HG02973 (cell line): Measurements from ENCODE around the gene IFT88.

Experiments used
- ATAC-seq: cut with Tn5 transposase; IDR thresholded peaks from one replicate; pipeline ENCODE4 v1.9.1; 2021; ENCODE audit warnings: moderate library complexity; ENCODE audit not compliant: unreplicated experiment

Gene IFT88

DNA sequence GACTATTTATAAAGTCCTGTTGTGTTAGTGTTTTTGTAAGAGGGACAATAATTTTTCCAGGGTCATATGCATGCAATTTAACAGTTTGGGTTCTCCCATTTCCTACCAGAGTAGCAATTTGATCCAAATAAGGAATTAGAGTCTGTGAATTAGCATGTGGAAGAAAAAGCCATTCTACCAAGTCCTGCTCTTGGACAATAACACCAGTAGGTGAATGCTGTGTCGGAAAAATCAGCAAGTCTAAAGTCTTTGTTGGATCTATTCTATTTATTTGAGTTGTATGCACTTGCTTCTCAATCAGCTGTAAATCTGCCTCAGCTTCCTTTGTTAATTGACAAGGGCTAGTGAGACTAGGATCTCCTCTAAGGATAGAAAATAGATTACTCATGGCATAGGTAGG, 115.1 kb downstream of the IFT88 start:
- no peak for ATAC-seq

DNA sequence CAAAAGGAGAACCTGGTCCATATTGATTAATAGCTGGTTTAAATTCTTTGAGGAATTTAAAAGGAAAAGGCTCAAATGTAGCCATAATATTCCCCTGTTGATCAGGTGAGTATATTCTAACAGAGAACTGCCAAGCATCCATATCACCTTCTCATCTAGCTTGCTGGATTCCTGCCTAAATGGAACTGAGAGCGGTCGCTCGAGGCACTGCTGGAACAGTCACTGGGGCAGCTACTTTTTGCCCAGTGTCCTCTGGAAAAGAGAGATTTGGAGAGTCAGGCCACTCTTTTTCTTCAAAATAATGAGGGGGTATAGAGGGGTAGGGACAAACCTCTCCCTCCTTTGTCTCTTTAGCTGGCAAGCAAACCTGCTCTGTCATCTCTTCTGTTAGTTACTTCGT, 117.1 kb downstream of the IFT88 start:
- ATAC-seq: no peak

DNA sequence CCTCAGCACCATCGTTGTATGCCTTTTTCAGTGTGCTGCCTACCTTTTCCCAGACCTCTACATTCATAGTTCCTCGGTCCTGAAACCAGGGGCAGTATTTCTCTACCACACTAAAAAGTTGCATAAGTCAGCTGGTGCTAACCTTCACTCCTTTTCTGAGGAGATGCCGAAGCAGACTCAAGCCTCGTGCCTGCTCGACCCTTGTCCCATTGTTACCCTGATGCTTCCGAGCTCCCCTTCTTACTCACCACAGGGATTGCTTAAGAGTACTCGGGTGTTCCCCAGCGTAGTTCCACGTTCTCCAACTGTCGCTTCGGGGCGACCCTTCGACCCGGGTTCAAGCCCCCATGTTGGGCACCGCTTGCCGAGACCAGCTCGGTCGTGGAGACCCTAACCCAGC, 117.6 kb downstream of the IFT88 start:
- no peak for ATAC-seq

DNA sequence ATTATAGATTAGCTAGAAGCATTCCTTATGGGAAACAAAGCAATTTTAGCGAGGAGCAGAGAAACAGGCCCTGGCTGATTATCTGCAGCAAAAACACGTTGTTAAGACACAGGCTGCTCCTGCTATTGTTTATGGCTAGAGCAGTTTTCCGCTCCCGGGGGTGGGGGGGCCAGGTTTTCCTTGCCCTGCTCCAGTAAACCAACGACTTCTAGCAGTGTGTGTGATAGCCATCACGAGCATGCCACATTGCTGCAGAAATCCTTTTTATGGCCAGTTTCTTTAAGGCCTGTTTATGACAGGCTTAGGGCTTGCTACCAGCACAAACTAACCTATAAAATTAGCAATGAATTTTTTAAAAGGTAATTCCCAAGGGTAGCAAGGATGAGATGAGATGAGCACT, 118.1 kb downstream of the IFT88 start:
- ATAC-seq: no peak

DNA sequence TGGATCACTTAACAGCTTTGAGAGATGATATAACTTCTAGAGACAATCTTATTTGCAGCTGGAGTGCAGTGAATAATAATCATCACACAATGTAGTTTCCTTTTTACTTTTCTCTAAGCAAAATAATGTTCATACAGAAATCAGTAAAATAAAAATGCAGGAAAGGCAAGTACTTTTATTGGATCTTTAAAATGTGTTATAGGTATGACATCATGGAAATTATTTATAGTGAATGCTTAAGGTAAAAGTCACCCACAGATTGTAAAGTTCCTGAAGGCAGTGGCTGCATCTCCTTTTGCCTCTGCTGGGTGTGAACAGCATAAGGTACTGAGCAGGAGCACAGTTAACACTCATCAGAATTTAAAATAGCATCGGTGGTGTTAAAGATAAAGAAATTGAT, 119.2 kb downstream of the IFT88 start:
- ATAC-seq: no peak

DNA sequence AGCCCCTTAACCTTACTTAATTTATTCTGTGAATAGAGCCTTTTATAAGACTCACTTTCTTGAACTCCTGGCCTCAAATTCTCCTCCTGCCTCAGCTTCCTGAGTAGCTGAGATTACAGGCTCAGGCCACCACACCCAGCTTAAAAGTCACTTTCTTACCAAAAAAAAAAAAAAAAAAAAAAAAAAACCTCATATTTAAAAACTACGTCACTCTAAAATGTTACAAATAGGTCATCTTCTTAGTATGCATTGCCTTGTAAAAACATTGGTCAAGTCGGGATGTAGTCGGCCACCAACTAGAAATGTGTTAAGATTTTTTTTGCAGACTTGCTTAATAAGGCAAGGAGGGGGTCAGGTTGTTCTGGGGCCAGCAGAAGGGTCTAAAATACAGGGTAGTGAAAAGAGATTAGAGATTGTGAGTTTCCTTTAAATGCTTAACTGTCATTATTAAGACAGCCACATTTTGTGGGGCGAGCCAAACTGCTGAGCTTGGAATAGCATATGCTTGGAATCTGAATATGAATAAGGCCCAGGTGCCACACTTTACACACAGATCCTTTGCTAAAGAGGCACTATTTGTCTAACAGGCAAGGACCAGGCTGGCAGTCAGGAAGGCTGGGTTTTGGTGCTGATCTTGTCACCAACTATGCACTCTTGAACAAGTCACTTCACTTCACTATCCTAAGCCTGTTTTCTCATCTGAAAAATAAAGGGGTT, 120.1 kb downstream of the IFT88 start:
- ATAC-seq: no peak

DNA sequence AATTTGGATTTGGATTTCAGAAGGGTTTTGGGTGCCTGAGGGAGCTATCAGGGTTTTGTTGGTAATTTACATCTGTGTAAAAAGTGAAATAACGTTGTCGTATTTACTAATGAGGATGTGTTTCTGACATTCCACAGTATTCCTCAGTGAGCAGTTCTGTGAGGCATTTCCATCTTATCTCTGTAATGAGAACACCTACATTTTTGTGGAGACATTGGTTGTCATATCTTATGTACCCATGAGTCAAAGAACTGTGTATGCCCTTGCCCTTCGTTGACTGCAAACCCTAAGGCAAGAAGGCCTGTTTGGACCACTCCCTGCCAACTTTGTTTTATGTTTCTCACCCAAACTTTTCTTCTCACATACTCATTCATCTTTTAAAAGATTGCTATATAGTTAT, 122.3 kb downstream of the IFT88 start:
- no peak for ATAC-seq

DNA sequence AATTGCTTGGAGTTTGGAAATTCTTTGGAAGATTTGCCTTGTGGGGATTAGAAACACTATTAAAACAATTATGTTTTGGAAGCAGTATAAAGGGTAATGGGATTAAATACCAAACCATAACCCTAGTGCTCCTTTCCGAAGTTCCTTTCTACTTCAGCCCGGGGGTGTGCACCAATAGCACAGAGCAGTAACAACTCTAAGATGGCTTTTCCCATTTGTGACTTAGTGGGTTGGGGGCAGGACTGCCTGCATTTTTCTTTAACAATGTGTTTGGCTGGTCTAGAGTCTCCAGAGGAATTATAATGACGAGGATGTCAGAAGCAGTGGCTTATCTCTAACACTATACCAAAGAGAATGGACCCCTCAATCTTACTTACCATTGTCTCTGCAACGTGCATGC, 124.7 kb downstream of the IFT88 start:
- no peak for ATAC-seq

DNA sequence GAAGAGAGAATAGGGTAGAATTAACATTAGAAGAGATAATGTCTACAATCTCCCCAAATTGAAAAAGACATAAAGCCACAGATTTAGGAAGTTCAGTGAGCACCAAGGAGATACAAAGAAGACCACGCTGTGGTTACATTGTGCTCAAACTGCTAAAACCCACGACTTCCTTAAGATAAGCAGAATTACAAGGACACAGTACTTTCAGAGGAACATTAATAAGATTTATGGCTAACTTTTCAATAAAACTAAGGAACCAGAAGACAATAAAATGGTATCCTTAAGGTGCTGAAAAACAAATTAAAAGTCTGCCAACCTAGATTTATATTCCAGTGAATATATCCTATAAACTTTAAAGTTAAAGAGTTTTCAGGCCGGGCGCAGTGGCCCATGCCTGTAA, 129.1 kb downstream of the IFT88 start:
- ATAC-seq: no peak

DNA sequence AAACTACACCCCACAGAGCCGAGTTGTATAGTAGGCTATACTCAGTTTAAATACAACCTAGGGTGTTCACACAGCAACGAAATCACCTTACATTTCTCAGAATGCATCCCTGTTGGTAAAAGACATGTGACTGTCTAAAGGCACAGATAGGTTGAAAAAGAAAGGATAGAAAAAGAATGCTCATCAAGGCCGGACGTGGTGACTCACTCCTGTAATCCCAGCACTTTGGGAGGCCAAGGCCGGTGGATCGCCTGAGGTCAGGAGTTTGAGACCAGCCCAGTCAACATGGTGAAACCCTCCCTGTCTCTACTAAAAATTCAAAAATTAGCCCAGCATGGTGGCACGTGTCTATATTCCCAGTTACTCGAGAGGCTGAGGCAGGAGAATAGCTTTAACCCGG, 132.8 kb downstream of the IFT88 start:
- ATAC-seq: no peak

DNA sequence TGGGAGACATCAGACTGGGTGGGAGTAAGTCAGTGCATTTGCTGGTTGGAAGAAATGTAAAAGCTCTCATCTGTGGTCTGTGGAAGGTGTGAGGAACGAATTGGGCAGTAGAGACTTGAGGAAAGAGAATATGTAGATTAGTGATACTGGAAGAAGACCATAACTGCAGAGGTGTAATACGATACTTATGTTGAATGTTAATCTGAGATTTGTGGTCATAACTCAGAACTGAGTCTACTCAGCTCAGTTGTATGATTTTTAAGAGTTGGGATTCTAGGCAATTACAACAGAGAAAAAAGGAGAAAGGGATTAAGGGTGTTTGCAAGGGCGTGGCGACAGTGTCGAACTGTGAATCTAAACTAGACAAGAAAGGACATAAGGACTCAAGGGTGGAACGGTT, 133.3 kb downstream of the IFT88 start:
- no peak for ATAC-seq

DNA sequence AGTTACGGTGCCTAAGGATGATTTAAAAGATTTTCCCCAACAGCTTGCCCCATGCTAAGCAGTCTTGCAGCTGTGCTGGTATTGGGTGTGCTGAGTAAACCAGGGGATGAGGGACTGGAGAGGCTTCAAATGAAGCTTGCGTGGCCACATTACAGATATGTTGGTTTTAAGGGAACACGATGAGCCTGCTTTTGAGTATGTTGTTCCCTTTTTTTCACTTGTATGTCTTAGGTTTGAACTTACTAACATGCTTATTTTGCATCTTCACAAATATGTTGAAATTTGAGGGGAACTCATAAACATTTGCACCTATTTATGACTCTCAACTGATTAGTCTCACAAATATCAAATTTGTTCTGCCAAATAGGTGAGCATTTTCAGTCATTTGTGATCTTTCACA, 134.5 kb downstream of the IFT88 start:
- ATAC-seq: no peak

DNA sequence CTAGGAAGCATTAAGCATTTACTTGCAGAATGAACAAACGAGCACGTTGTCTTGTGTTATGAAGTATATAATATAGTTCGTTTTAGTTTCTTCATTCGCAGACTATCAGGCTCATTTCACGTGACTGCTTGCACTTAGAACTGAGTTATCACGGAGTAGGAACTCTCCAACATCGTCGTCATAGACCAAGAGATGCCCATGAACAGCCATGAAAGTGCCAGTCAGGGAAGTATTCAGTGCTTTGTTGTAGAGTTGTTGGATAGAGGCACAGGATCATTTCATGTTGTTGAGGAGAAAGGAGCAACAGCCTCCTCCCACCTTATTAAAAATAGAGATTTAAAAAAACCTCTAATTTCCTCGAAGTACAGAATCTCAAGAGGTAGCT, 135.6 kb downstream of the IFT88 start:
- ATAC-seq: no peak

DNA sequence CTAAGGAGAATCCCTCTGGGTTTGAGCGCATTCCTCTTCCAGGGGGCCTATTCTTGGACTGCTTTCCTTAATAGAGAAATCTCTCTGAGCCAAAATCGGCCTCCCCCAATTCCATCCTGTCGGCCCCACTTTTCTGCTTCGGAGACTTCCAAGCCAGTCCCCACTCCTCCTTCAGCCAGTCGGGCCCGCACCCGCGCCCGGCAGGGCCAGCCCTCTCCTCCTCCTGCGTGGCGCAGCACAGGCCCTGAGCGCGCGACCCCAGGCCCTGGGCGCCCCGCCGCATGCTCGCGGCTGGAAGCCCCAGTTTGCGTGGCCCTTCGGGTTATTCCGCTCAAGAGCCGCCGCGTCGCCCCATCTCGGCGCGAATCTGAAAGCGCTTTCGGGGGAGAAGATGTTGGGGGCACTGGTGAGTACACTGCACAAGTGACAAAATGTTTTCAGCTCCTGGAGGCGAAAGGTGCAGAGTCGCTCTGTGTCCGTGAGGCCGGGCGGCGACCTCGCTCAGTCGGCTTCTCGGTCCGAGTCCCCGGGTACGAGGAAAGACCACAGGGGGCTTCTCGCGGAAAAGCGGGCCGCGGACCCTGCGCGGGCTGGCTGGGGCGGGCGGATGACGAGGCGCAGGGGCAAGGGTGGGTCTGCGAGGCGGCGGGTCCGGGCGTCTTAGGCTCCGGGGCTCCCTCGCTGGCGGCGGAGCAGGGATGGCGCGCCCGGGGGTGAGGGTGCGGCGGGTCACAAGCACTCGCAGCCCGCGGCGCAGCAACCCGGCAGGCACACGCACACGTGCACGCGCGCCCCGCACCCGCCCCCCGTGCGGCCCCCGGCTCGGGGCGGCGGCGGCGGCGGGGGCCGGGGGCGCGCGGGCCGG, 136.2 kb downstream of the IFT88 start, which contains the start of gene IL17D:
Gene IL17D (plus strand): TSS at position 785 of the 865 bp plus-strand sequence. CDS start 303 bp downstream, outside the sequence.
- peak; percentile 28 for ATAC-seq

DNA sequence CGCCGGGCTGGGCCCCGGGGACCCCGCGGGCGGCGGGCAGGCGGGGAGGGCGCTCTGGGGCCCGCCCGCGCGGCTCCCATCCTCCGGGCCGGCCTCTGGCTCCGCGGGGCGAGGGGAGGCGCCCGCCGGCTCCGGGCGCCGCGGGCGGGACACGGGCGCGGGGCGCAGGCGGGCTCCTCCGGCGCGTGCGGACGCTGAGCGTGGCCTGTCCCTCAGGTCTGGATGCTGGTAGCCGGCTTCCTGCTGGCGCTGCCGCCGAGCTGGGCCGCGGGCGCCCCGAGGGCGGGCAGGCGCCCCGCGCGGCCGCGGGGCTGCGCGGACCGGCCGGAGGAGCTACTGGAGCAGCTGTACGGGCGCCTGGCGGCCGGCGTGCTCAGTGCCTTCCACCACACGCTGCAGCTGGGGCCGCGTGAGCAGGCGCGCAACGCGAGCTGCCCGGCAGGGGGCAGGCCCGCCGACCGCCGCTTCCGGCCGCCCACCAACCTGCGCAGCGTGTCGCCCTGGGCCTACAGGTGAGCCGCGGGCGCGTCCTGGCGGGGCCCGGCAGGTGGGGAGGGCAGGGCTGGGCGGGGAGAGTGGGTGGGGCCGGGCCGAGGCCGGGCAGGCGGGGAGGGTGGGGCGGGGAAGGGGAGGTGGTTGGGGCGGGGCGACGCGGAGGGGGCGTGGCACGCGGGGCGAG, 137.0 kb downstream of the IFT88 start:
- peak; percentile 94 for ATAC-seq

DNA sequence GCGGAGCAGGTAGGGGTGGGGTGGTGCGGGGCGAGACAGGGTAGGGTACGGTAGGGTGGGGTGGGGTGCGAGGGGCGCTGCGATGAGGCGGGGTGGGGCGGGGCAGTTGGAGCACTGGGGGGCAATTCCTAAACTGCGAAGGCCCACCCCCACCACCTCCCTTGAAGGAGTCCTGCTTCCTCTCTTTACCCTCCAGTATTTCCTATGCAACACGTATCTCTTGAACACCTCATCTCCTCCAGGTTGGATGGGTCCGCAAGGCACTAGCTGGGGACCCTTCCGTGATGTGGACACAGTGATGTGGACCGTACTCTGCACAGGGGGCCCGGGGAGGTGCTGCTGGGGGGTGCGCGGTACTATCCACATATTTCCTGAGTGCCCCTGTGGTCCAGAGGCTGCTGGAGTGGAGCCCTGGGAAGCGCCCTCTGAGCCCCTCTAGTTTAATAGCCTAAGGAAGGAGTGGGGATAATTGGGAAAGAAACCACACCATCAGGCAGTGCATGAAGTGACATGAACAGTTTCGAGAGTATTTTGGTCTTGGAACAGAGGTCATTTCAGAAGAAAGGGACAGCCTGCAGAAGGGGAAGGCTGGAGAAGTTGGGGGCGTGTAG, 137.6 kb downstream of the IFT88 start:
- ATAC-seq: no peak

DNA sequence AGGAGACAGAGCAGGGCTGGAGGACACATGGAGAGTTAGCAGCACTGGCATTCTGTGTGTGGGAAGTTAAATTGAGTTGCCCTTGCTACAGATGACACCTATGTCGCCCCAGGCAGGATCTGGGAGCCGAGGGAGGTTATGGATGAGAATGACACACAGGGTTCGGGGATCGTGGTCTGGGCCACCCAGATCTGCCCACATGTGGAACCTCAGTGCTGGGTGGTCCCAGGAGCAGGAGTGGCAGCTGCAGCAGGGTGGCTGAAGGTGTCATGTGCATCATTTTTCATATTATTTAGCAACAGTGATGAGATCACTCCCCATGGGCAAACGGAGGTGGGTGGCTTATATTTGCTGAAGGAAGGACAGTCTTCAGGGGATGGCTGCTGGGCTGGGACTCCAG, 139.7 kb downstream of the IFT88 start:
- no peak for ATAC-seq

DNA sequence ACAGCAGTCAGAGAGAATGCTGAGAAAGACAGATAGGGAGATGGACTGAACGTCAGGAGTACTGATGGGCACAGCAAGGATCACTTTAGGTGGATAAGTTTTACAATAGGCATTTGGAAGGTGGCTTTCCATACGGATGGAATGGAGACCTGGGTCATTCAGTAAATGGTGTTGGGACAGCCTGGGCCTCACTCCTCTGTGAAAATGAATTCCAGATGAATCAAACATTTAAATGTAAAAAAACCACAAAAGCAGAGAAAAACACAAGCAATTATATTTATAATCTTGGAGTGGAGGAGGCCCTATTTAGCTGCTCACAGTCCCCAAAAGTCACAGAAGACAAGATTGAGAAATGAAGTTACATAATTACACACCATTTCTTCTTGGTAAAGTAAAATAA, 141.3 kb downstream of the IFT88 start:
- ATAC-seq: no peak

DNA sequence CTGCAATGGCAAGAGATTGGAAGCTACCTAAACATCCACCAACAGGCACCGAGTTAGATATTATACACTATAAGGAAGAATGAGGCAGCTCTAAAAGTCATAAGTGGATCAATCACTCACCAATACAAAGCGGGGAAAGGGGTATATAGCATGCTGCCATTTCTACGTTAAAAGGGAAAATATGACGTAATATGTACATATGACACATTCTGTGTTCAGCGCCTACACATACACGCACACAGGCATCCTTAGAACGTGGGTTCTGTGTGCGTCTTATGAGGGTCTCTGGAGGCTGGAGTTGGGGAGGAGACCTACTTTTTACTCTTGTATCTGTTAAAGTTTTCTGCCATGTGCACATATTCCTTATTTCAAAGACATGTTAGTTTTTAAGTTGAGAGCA, 142.4 kb downstream of the IFT88 start:
- no peak for ATAC-seq

DNA sequence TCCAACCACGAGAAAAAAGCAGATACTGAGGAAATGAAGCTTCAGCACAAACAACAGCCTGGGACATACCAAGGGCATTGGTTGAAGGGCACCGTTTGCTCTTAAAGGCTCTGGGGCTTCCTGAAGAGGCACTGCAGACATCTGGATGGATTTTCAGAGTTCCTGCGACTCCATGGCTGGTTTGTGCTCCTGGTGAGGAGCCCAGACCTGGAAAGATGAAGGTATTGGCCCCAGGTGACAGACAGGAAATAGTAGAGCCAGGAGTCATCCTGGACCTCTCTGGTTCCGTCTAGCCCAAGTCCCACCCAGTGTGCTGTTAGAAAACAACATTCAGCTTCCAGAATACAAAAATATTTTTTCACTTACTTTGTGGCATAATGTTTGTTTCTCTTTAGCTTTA, 142.8 kb downstream of the IFT88 start:
- ATAC-seq: no peak

DNA sequence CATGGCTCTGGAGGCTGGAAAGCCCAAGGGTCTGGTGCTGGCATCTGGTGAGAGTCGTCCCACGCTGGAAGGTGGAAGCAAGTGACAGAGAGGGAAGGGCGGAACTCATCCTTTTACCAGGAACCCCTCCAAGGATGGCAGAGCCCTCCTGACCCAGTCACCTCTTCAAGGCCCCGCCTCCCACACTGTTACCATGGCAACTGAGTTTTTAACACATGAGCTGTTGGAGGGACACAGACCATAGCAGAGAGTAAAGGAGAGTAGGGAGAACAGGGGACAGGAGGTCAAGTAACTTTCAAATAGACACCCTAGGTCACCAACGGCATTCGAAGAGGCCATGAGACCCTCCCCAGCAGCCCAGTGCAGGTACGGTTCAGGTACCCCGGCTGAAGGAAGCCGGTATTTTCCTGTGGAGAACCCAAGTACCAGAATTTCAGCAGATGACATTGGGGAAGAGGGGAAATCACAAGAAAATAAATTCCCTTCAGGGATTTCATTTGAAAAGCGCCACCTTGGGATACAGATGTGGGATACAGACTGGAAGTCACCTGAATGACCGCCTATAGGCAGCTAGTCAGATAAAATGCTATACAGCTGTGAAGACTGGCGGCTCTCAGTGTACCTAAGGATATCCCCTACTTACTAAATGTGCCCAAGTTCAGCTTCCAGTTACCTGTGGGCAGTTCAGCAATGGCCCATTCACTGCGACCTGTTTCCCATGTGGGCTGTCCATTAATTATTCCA, 144.5 kb downstream of the IFT88 start:
- ATAC-seq: no peak
